H1 (cell line): ENCODE data around the gene ABCC9. TPM values are rescaled to one million over a fixed set of nuclear protein-coding genes. Genes with fewer than 3 reads are reported as not detected.

Source experiments
- CTCF ChIA-PET: fragments of 300-600 bp; sonication (Branson Sonifier 250); formaldehyde crosslinking; loops from one replicate; lab custom pipeline; 2021; ENCODE audit not compliant: partially characterized antibody; lab: Charles Lee
- POLR2A ChIA-PET: fragments of 300-600 bp; sonication (Branson Sonifier 250); formaldehyde crosslinking; loops from one replicate; lab custom pipeline; 2021; ENCODE audit warnings: inconsistent platforms; ENCODE audit not compliant: partially characterized antibody; lab: Charles Lee
- DNase-seq, 2 experiments: peaks; one replicate each; pipeline versions ENCODE4 v3.0.0 to v3.0.0-alpha.2; 2010 to 2022; ENCODE audit warnings: low spot score in 2 of 2, low read depth in 1 of 2, mixed read lengths in 1 of 2
- FAIRE-seq: peaks from 2 replicates; lab custom pipeline; 2011; peaks lifted over from hg19 to GRCh38; lab: Jason Lieb, UNC
- H2AFZ ChIP-seq: 2 replicates; pipeline ENCODE4 v1.8.1; 2012; ENCODE audit warnings: low read length, inconsistent platforms
- H2AK5ac ChIP-seq: 2 replicates; pipeline ENCODE4 v1.6.1; 2013; ENCODE audit warnings: low read depth, low read length
- H2BK120ac ChIP-seq: replicated peaks from 2 replicates; pipeline ENCODE3; 2013; ENCODE audit warnings: low read depth, low read length, inconsistent platforms
- H2BK12ac ChIP-seq: 2 replicates; pipeline ENCODE4 v1.6.1; 2013; ENCODE audit warnings: low read depth, low read length
- H2BK15ac ChIP-seq: 2 replicates; pipeline ENCODE4 v1.6.1; 2013; ENCODE audit warnings: low read length
- H2BK20ac ChIP-seq: 2 replicates; pipeline ENCODE4 v1.6.1; 2013; ENCODE audit warnings: low read length
- H2BK5ac ChIP-seq: 2 replicates; pipeline ENCODE4 v1.6.1; 2013; ENCODE audit warnings: low read depth, low read length
- H3K14ac ChIP-seq: 2 replicates; pipeline ENCODE4 v1.6.1; 2013; ENCODE audit warnings: inconsistent platforms; ENCODE audit not compliant: insufficient read length
- H3K18ac ChIP-seq: 2 replicates; pipeline ENCODE4 v1.6.1; 2013; ENCODE audit warnings: low read length; ENCODE audit errors: extremely low read depth
- H3K23ac ChIP-seq: 2 replicates; pipeline ENCODE4 v1.6.1; 2013; ENCODE audit warnings: inconsistent platforms; ENCODE audit not compliant: insufficient read length
- H3K23me2 ChIP-seq: 2 replicates; pipeline ENCODE4 v1.6.1; 2013; ENCODE audit warnings: low read depth, low read length
- H3K27ac ChIP-seq: 2 replicates; pipeline ENCODE4 v1.6.1; 2011; ENCODE audit warnings: low read depth, low read length, inconsistent platforms
- H3K27me3 ChIP-seq, 4 experiments: replicated peaks in 1 of 4; 1 replicate in 1 of 4; 2 replicates in 3 of 4; pipeline versions ENCODE4 v1.6.1 to v1.8.1; 2011 to 2013; ENCODE audit warnings: low read length in 3 of 4, mild to moderate bottlenecking in 3 of 4, inconsistent platforms in 2 of 4, mixed read lengths in 2 of 4, moderate library complexity in 1 of 4; ENCODE audit not compliant: control insufficient read depth in 3 of 4, insufficient read depth in 3 of 4; ENCODE audit errors: extremely low read depth in 1 of 4
- H3K36me3 ChIP-seq, 4 experiments: 2 replicates each; pipeline versions ENCODE4 v1.6.1 to v1.8.1; 2011 to 2013; ENCODE audit warnings: mild to moderate bottlenecking in 4 of 4, low read length in 3 of 4, moderate library complexity in 2 of 4, control low read depth in 1 of 4, inconsistent platforms in 1 of 4; ENCODE audit not compliant: insufficient read depth in 4 of 4, control insufficient read depth in 2 of 4
- H3K4ac ChIP-seq: replicated peaks from 2 replicates; pipeline ENCODE3; 2013; ENCODE audit warnings: low read length, low read depth, mixed read lengths, inconsistent platforms; ENCODE audit not compliant: insufficient read length
- H3K4me1 ChIP-seq, 4 experiments: replicated peaks in 1 of 4; 1 replicate in 1 of 4; 2 replicates in 3 of 4; pipeline versions ENCODE4 v1.6.1 to v1.8.1; 2011 to 2013; ENCODE audit warnings: low read length in 3 of 4, inconsistent platforms in 2 of 4, mixed read lengths in 1 of 4; ENCODE audit not compliant: insufficient read depth in 4 of 4, control insufficient read depth in 3 of 4
- H3K4me2 ChIP-seq, 2 experiments: 2 replicates each; pipeline versions ENCODE4 v1.6.1 to v1.8.1; 2011 to 2013; ENCODE audit warnings: low read depth in 2 of 2, low read length in 2 of 2, control low read depth in 1 of 2, inconsistent platforms in 1 of 2, mild to moderate bottlenecking in 1 of 2; ENCODE audit not compliant: insufficient read depth in 1 of 2
- H3K4me3 ChIP-seq, 4 experiments: fragments of 200-600, 300-600 bp in 1 of 4; sonication (generic), shearing (Covaris generic), sonication (Bioruptor Twin) in 1 of 4; 2 replicates each; pipeline versions ENCODE4 v1.5.1 to v1.8.1; 2011 to 2016; ENCODE audit warnings: low read length in 4 of 4, low read depth in 3 of 4, control low read depth in 2 of 4, inconsistent platforms in 2 of 4, mild to moderate bottlenecking in 2 of 4, mixed read lengths in 1 of 4, moderate library complexity in 1 of 4; ENCODE audit not compliant: insufficient read depth in 2 of 4; ENCODE audit errors: extremely low read depth in 1 of 4
- H3K56ac ChIP-seq: replicated peaks from 2 replicates; pipeline ENCODE3; 2013; ENCODE audit warnings: low read depth, mild to moderate bottlenecking, mixed read lengths, low read length, inconsistent platforms; ENCODE audit not compliant: insufficient read length
- H3K79me1 ChIP-seq: 2 replicates; pipeline ENCODE4 v1.6.1; 2013; ENCODE audit warnings: low read depth, low read length, control low read depth
- H3K79me2 ChIP-seq, 2 experiments: 2 replicates each; pipeline versions ENCODE4 v1.6.1 to v1.8.1; 2012 to 2013; ENCODE audit warnings: low read length in 2 of 2, mild to moderate bottlenecking in 2 of 2, inconsistent platforms in 1 of 2; ENCODE audit not compliant: insufficient read depth in 2 of 2, control insufficient read depth in 1 of 2
- H3K9ac ChIP-seq, 4 experiments: replicated peaks in 1 of 4; 1 replicate in 1 of 4; 2 replicates in 3 of 4; pipeline versions ENCODE4 v1.6.1 to v1.8.1; 2011 to 2013; ENCODE audit warnings: low read depth in 3 of 4, low read length in 3 of 4, control low read depth in 2 of 4, mild to moderate bottlenecking in 2 of 4, moderate library complexity in 2 of 4, inconsistent platforms in 1 of 4; ENCODE audit errors: extremely low read depth in 1 of 4
- H3K9me3 ChIP-seq, 2 experiments: 2 replicates each; pipeline versions ENCODE4 v1.6.1 to v1.8.1; 2012 to 2013; ENCODE audit warnings: mild to moderate bottlenecking in 2 of 2, moderate library complexity in 2 of 2, control low read depth in 1 of 2, inconsistent platforms in 1 of 2, low read depth in 1 of 2, low read length in 1 of 2, mixed read lengths in 1 of 2; ENCODE audit not compliant: insufficient read depth in 2 of 2
- H4K20me1 ChIP-seq, 2 experiments: replicated peaks in 1 of 2; 2 replicates each; pipeline versions ENCODE3 to v1.8.1; 2011 to 2013; ENCODE audit warnings: inconsistent platforms in 2 of 2, low read length in 2 of 2, mild to moderate bottlenecking in 1 of 2; ENCODE audit not compliant: insufficient read depth in 2 of 2, control insufficient read depth in 1 of 2
- H4K5ac ChIP-seq: 2 replicates; pipeline ENCODE4 v1.6.1; 2013; ENCODE audit warnings: low read length, low read depth, mixed read lengths, inconsistent platforms; ENCODE audit not compliant: insufficient read length
- H4K8ac ChIP-seq: 2 replicates; pipeline ENCODE4 v1.8.0; 2013; ENCODE audit warnings: mild to moderate bottlenecking, moderate library complexity, low read length, inconsistent platforms; ENCODE audit not compliant: insufficient read depth; ENCODE audit errors: extremely low read depth
- H4K91ac ChIP-seq: replicated peaks from 2 replicates; pipeline ENCODE3; 2013; ENCODE audit warnings: low read length, mixed read lengths, inconsistent platforms; ENCODE audit not compliant: insufficient read length
- ASH2L ChIP-seq: fragments of 200-600, 300-600 bp; sonication (generic); IDR thresholded peaks from one replicate; pipeline ENCODE4 v1.7.1; 2017; ENCODE audit warnings: low read length
- ATF2 ChIP-seq: IDR thresholded peaks from 2 replicates; pipeline ENCODE4 v1.6.1; 2012; ENCODE audit warnings: low read length, inconsistent platforms
- ATF3 ChIP-seq: IDR thresholded peaks from 2 replicates; pipeline ENCODE4 v1.6.1; 2011; ENCODE audit warnings: low read depth, mild to moderate bottlenecking, low read length; ENCODE audit not compliant: insufficient read depth
- CTBP2 ChIP-seq: IDR thresholded peaks from 2 replicates; pipeline ENCODE4 v1.7.0; 2011; ENCODE audit warnings: borderline replicate concordance, mild to moderate bottlenecking, moderate library complexity, mixed read lengths, low read length; ENCODE audit not compliant: insufficient read depth, insufficient read length
- GTF2F1 ChIP-seq: IDR thresholded peaks from 2 replicates; pipeline ENCODE4 v1.6.1; 2012; ENCODE audit warnings: low read depth, low read length, improper control_type of control experiment, borderline replicate concordance
- RBBP5 ChIP-seq: IDR thresholded peaks from 2 replicates; pipeline ENCODE4 v1.7.1; 2012; ENCODE audit warnings: low read depth, mild to moderate bottlenecking, inconsistent platforms, low read length, moderate library complexity, borderline replicate concordance
- RXRA ChIP-seq: IDR thresholded peaks from 2 replicates; pipeline ENCODE4 v1.6.1; 2011; ENCODE audit warnings: low read depth, mild to moderate bottlenecking, low read length, moderate library complexity; ENCODE audit not compliant: insufficient read depth
- TAF1 ChIP-seq: IDR thresholded peaks from 2 replicates; pipeline ENCODE4 v1.6.1; 2011; ENCODE audit warnings: mild to moderate bottlenecking, low read depth, low read length
- YY1 ChIP-seq: IDR thresholded peaks from 2 replicates; pipeline ENCODE4 v1.6.1; 2011; ENCODE audit warnings: low read depth, mild to moderate bottlenecking, low read length
- WGBS, 2 experiments: shearing (Covaris generic) in 1 of 2; methylation state at CpG; one replicate each; pipeline versions ENCODE4 v1.1.6 to v1.1.7; 2013 to 2015; ENCODE audit warnings: low lambda C conversion rate in 2 of 2, mixed read lengths in 2 of 2, inconsistent platforms in 1 of 2, low coverage in 1 of 2, missing lambda C conversion rate in 1 of 2; ENCODE audit not compliant: insufficient replicate concordance in 2 of 2, insufficient coverage in 1 of 2, insufficient read length in 1 of 2; ENCODE audit errors: extremely low coverage in 1 of 2, missing lambda C conversion rate in 1 of 2; 5-methylcytosine and 5-hydroxymethylcytosine counted together
- polyA plus RNA-seq, 7 experiments: library from polyadenylated mRNA; depleted of rRNA in 3 of 7; stranded (reverse) in 5 of 7; unstranded in 2 of 7; fragments of >200 nt in 5 of 7; fragments of 200-250 nt in 2 of 7; gene quantifications; 1 replicate in 5 of 7; 2 replicates in 1 of 7; 4 replicates in 1 of 7; pipeline versions ENCODE4 v1.2.1 to v1.2.3, GENCODE V29; 2011 to 2013; ENCODE audit warnings: missing spikeins in 2 of 7, mixed read lengths in 2 of 7
- total RNA-seq: library from RNA; stranded (reverse); fragmentation: NEBNext Ultra II Directional; extraction: Animal tissue kit (Norgen Biotek cat#: 25700); gene quantifications from 2 replicates; pipeline ENCODE4 v1.2.1, GENCODE V29; 2021

Gene ABCC9
- total and polyA plus RNA-seq, 2 of the 8 experiments (the other 6 are each of a cell fraction or from before 2014, with no cell fraction given), result under 0.01 TPM; not detected in 1

GRCh38 chr12:21788089-21788983 lies 152.9 kb downstream of the ABCC9 start:
- Histone ChIP-seq H3K4me1 (no peaks in the 10 kb centered on the region), H3K27ac (no peak overlapping the region), H4K20me1 (no peaks in the 10 kb centered on the region), H3K36me3 (no peaks in the 10 kb centered on the region), H3K9ac (no peak overlapping the region), H4K91ac (no peak overlapping the region), H3K56ac (no peak overlapping the region), H3K18ac (no peak overlapping the region), H3K23ac (no peak overlapping the region), H2BK12ac (no peak overlapping the region), H3K23me2 (no peaks in the 10 kb centered on the region), H3K14ac (no peak overlapping the region), H3K9me3 (no peaks in the 10 kb centered on the region), H4K8ac (no peak overlapping the region), H3K79me1 (no peaks in the 10 kb centered on the region), H2AK5ac (no peak overlapping the region), H3K27me3 (no peaks in the 10 kb centered on the region), H2BK20ac (no peak overlapping the region), H3K4me2 (no peak overlapping the region), H2BK120ac (no peak overlapping the region), H3K4me3 (no peak overlapping the region), H3K4ac (no peak overlapping the region), H2AFZ (no peak overlapping the region), H3K79me2 (no peaks in the 10 kb centered on the region), H2BK15ac (no peak overlapping the region), H2BK5ac (no peak overlapping the region), H4K5ac (no peak overlapping the region)
- 87% methylated on average over 7 of the region's 7 CpGs; no CpG with 5 or more reads in 1 of the 2 experiments for WGBS, 2 experiments
- ChIA-PET POLR2A (interaction anchor here (1.1 kb wide), 1 partner anchor 65 kb away, joined by 4 read pairs; no protein-coding TSS in a partner anchor), CTCF (interaction anchor here (0.7 to 0.9 kb wide), 3 partner anchors 9 to 201 kb away, joined by 3 to 4 read pairs (median 3); no protein-coding TSS in a partner anchor)
- DNase-seq, result no peak
- TF ChIP-seq CTBP2 (no peak), YY1 (no peak), ATF3 (no peak), RXRA (no peak), ATF2 (no peak), TAF1 (no peak), ASH2L (no peak), RBBP5 (no peak), GTF2F1 (no peak)
- no peak for FAIRE-seq
